Mesendoderm (in vitro differentiated cells): Measurements from ENCODE around the gene CATSPERD.

Experiments used
- DNase-seq: peaks from one replicate; pipeline ENCODE4 v3.0.0; 2013
- H2AK5ac ChIP-seq: 2 replicates; pipeline ENCODE4 v1.6.1; 2013; ENCODE audit warnings: low read length, inconsistent platforms
- H2BK120ac ChIP-seq: 2 replicates; pipeline ENCODE4 v1.6.1; 2013; ENCODE audit warnings: low read depth, mild to moderate bottlenecking, low read length, moderate library complexity, mixed read lengths
- H2BK15ac ChIP-seq: replicated peaks from 2 replicates; pipeline ENCODE4 v1.6.1; 2013; ENCODE audit warnings: low read depth, mild to moderate bottlenecking, moderate library complexity
- H2BK5ac ChIP-seq: 2 replicates; pipeline ENCODE4 v1.6.1; 2013; ENCODE audit warnings: low read length, inconsistent platforms
- H3K18ac ChIP-seq: 2 replicates; pipeline ENCODE4 v1.6.1; 2013; ENCODE audit warnings: mild to moderate bottlenecking, low read length, mixed read lengths
- H3K23ac ChIP-seq: one replicate; pipeline ENCODE4 v1.6.1; 2013; ENCODE audit warnings: low read length
- H3K27ac ChIP-seq: 2 replicates; pipeline ENCODE4 v1.5.1; 2013; ENCODE audit warnings: low read depth, mild to moderate bottlenecking, inconsistent platforms, low read length, moderate library complexity
- H3K27me3 ChIP-seq: 2 replicates; pipeline ENCODE4 v1.6.1; 2013; ENCODE audit warnings: low read length, control low read depth, mild to moderate bottlenecking, inconsistent platforms; ENCODE audit not compliant: insufficient read depth, poor library complexity
- H3K36me3 ChIP-seq: 2 replicates; pipeline ENCODE4 v1.6.1; 2013; ENCODE audit warnings: low read length, inconsistent platforms; ENCODE audit not compliant: control insufficient read depth, insufficient read depth
- H3K4ac ChIP-seq: one replicate; pipeline ENCODE4 v1.6.1; 2013; ENCODE audit warnings: low read depth, mild to moderate bottlenecking, low read length, moderate library complexity
- H3K4me1 ChIP-seq: 2 replicates; pipeline ENCODE4 v1.6.1; 2013; ENCODE audit warnings: low read depth, low read length, inconsistent platforms; ENCODE audit not compliant: control insufficient read depth
- H3K4me2 ChIP-seq: 2 replicates; pipeline ENCODE4 v1.6.1; 2013; ENCODE audit warnings: low read length
- H3K4me3 ChIP-seq: 2 replicates; pipeline ENCODE4 v1.5.1; 2013; ENCODE audit warnings: mild to moderate bottlenecking, low read length
- H3K56ac ChIP-seq: one replicate; pipeline ENCODE4 v1.6.1; 2013; ENCODE audit warnings: low read length
- H3K79me1 ChIP-seq: 2 replicates; pipeline ENCODE4 v1.6.1; 2013; ENCODE audit warnings: low read length, inconsistent platforms
- H3K79me2 ChIP-seq: 2 replicates; pipeline ENCODE4 v1.6.1; 2013; ENCODE audit warnings: mild to moderate bottlenecking, low read length; ENCODE audit not compliant: control insufficient read depth, insufficient read depth
- H3K9ac ChIP-seq: 2 replicates; pipeline ENCODE4 v1.6.1; 2013; ENCODE audit warnings: low read length, inconsistent platforms
- H4K5ac ChIP-seq: one replicate; pipeline ENCODE4 v1.6.1; 2013; ENCODE audit warnings: low read length
- H4K8ac ChIP-seq: one replicate; pipeline ENCODE4 v1.6.1; 2013; ENCODE audit warnings: low read depth, mild to moderate bottlenecking, control low read depth, low read length, moderate library complexity
- WGBS: extraction: QIAGEN DNeasy Blood & Tissue Kit; methylation state at CpG from one replicate; pipeline ENCODE4 v1.1.7; 2013; ENCODE audit warnings: low lambda C conversion rate, missing lambda C conversion rate; ENCODE audit not compliant: insufficient coverage; ENCODE audit errors: extremely low coverage; 5-methylcytosine and 5-hydroxymethylcytosine counted together

The CATSPERD gene

DNA sequence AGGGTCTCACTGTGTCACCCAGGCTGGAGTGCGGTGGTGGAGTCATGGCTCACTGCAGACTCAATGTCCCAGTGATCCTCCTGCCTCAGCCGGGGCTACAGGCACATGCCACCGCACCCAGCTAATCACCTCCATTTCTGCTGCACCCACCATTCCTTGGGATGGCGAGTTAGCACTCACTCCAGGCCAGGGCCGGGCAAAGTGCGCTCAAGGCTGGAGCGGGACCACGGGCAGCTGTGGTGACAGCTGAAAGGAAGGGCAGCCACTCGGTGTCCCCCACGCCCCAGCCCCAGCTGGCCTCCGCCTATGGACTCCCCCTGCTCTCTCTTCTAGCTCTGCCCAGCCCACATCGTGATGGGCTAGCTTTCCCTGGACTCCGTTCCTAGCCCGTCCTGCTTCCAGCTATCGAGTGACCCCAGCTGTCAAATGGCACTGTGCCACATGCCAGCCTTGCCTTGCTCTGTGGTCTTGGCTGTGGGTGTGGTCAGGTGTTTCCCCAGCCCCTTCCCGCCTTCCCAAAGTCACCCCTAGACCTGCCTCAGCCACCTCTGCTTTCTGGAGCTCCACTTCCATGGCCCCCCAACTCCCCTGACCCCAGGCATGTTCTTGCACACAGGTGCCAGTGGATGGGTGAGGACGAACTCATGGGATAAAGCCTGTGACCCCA lies 44.2 kb upstream of the CATSPERD start:
- Histone ChIP-seq H3K36me3 (peaks cover 3% of the 10 kb centered on the region), H4K5ac (no peak overlapping the region), H3K4me3 (no peak overlapping the region), H3K4me2 (no peak overlapping the region), H2BK120ac (no peak overlapping the region), H3K4ac (no peak overlapping the region), H3K23ac (no peak overlapping the region), H3K27me3 (no peaks in the 10 kb centered on the region), H3K18ac (no peak overlapping the region), H2BK5ac (no peak overlapping the region), H3K56ac (no peak overlapping the region), H3K4me1 (no peaks in the 10 kb centered on the region), H3K79me2 (no peaks in the 10 kb centered on the region), H2AK5ac (no peak overlapping the region), H3K27ac (no peak overlapping the region), H2BK15ac (no peak overlapping the region), H3K79me1 (no peaks in the 10 kb centered on the region), H3K9ac (no peak overlapping the region), H4K8ac (no peak overlapping the region)
- DNase-seq, result no peak
- WGBS, result no CpG with 5 or more reads among the region's 17 CpGs

GRCh38 chr19:5676772-5677105 lies 43.7 kb upstream of the CATSPERD start:
- no CpG with 5 or more reads among the region's 13 CpGs for whole genome bisulfite sequencing
- no peaks in the 10 kb centered on the region for H3K4me1 ChIP-seq
- H3K18ac ChIP-seq, result no peak overlapping the region
- no peak overlapping the region for H4K8ac ChIP-seq
- H2BK120ac ChIP-seq, result no peak overlapping the region
- H3K79me1 ChIP-seq, result no peaks in the 10 kb centered on the region
- H4K5ac ChIP-seq, result no peak overlapping the region
- H2BK5ac ChIP-seq, result no peak overlapping the region
- H3K56ac ChIP-seq, result no peak overlapping the region
- no peak overlapping the region for H3K27ac ChIP-seq
- no peak overlapping the region for H3K4me2 ChIP-seq
- H3K4me3 ChIP-seq, result no peak overlapping the region
- H3K4ac ChIP-seq, result no peak overlapping the region
- H2BK15ac ChIP-seq, result no peak overlapping the region
- H3K79me2 ChIP-seq, result no peaks in the 10 kb centered on the region
- DNase-seq, result no peak
- H3K27me3 ChIP-seq, result no peaks in the 10 kb centered on the region
- no peak overlapping the region for H2AK5ac ChIP-seq
- H3K36me3 ChIP-seq, result peaks cover 2% of the 10 kb centered on the region
- no peak overlapping the region for H3K9ac ChIP-seq
- no peak overlapping the region for H3K23ac ChIP-seq

GRCh38 chr19:5677136-5677535 lies 43.3 kb upstream of the CATSPERD start:
- no peaks in the 10 kb centered on the region for H3K79me1 ChIP-seq
- no peak overlapping the region for H3K23ac ChIP-seq
- no peak overlapping the region for H4K5ac ChIP-seq
- no peak for DNase-seq
- H3K4me1 ChIP-seq, result no peaks in the 10 kb centered on the region
- no peak overlapping the region for H4K8ac ChIP-seq
- H3K9ac ChIP-seq, result no peak overlapping the region
- H3K27ac ChIP-seq, result no peak overlapping the region
- H3K4ac ChIP-seq, result no peak overlapping the region
- no CpG with 5 or more reads among the region's 10 CpGs for WGBS
- no peaks in the 10 kb centered on the region for H3K27me3 ChIP-seq
- H2BK15ac ChIP-seq, result no peak overlapping the region
- H3K79me2 ChIP-seq, result no peaks in the 10 kb centered on the region
- no peak overlapping the region for H3K4me3 ChIP-seq
- no peak overlapping the region for H2AK5ac ChIP-seq
- H3K56ac ChIP-seq, result no peak overlapping the region
- H3K36me3 ChIP-seq, result no peaks in the 10 kb centered on the region
- no peak overlapping the region for H3K18ac ChIP-seq
- no peak overlapping the region for H2BK120ac ChIP-seq
- no peak overlapping the region for H2BK5ac ChIP-seq
- no peak overlapping the region for H3K4me2 ChIP-seq

GRCh38 chr19:5677580-5677979 lies 42.9 kb upstream of the CATSPERD start:
- no peak overlapping the region for H3K4me2 ChIP-seq
- H3K79me2 ChIP-seq, result no peaks in the 10 kb centered on the region
- H2AK5ac ChIP-seq, result no peak overlapping the region
- H3K4ac ChIP-seq, result no peak overlapping the region
- no peaks in the 10 kb centered on the region for H3K27me3 ChIP-seq
- no peak overlapping the region for H4K8ac ChIP-seq
- no peak overlapping the region for H3K56ac ChIP-seq
- no peaks in the 10 kb centered on the region for H3K4me1 ChIP-seq
- no peak overlapping the region for H2BK5ac ChIP-seq
- H3K27ac ChIP-seq, result no peak overlapping the region
- no peak for DNase-seq
- H3K18ac ChIP-seq, result no peak overlapping the region
- H3K23ac ChIP-seq, result no peak overlapping the region
- no peak overlapping the region for H2BK120ac ChIP-seq
- H3K79me1 ChIP-seq, result no peaks in the 10 kb centered on the region
- no CpG with 5 or more reads among the region's 9 CpGs for WGBS
- no peak overlapping the region for H2BK15ac ChIP-seq
- H3K4me3 ChIP-seq, result no peak overlapping the region
- no peaks in the 10 kb centered on the region for H3K36me3 ChIP-seq
- no peak overlapping the region for H3K9ac ChIP-seq
- H4K5ac ChIP-seq, result no peak overlapping the region

DNA sequence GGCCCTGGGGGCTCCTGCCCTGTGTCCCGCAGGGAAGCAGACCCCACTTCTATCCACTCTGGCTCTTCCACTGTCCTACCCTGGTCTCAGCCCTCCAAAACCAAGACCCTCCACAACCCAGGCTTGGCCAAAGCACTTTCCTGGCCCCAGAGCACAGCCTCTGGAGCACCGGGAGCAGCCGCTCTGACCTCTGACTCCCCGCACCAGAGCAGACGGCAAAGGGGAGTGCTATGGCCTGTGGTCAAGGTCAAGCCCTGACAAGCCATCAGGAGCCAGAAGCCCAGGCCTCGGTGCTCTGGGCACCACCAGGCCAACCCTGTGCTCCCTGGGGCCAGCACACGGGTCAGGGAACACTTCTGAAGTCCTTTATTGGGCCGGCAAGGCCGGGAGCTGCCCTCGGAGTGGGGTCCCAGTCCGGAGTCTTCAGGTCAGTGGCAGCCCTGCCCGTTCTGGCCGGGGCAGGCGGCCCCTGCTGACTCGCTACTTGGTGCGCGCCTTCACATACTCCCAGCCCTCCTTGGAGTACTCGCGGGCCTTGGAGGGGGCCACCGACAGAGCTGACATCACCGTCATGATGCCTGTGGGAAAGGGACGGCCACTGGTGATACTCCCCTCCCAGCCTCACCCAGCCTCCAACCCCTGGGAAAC lies 42.2 kb upstream of the CATSPERD start:
- Histone ChIP-seq H3K9ac (no peak overlapping the region), H3K4ac (no peak overlapping the region), H3K4me2 (no peak overlapping the region), H3K36me3 (no peaks in the 10 kb centered on the region), H2BK15ac (no peak overlapping the region), H3K4me3 (no peak overlapping the region), H2BK120ac (no peak overlapping the region), H3K18ac (no peak overlapping the region), H3K27ac (no peak overlapping the region), H2AK5ac (no peak overlapping the region), H3K56ac (no peak overlapping the region), H3K27me3 (no peaks in the 10 kb centered on the region), H3K79me2 (no peaks in the 10 kb centered on the region), H4K8ac (no peak overlapping the region), H3K79me1 (no peaks in the 10 kb centered on the region), H3K4me1 (no peaks in the 10 kb centered on the region), H3K23ac (no peak overlapping the region), H4K5ac (no peak overlapping the region), H2BK5ac (no peak overlapping the region)
- DNase-seq, result no peak
- WGBS, result no CpG with 5 or more reads among the region's 22 CpGs
